ENCODE measurements around the gene PBRM1.

PBRM1 gene

DNA sequence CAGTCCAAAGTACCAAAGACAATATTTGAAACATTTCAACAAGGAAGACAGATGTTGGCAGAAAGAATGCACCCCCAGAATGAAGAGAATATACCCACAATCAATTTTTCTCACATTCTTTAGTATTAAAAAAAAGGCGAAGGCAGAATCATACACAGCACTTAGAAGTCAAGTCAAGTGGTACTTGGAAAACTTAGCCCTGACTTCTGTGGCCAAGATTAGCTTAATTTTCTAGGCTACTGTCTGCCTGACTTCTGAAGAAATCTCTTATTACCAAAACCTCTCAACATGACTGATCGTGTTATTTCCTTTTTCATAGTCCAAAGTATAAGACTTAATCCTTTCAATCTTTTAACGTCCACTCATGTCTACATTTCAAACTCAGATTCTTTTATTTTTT, 60.7 kb downstream of the PBRM1 start:
- peaks cover 7% of the 10 kb centered on the region for H3K36me3 ChIP-seq (ENCODE audit: control insufficient read depth, insufficient read depth, low read length)
- H3K27me3 ChIP-seq (replicated peaks; ENCODE audit: control insufficient read depth, insufficient read depth, low read length) = no peaks in the 10 kb centered on the region
- no peak overlapping the region for H3K4me3 ChIP-seq (replicated peaks; ENCODE audit: low read depth, low read length)
- DNase-seq (ENCODE audit: extremely low read depth, insufficient read length) = no peak
- TF ChIP-seq, protein P1, sequence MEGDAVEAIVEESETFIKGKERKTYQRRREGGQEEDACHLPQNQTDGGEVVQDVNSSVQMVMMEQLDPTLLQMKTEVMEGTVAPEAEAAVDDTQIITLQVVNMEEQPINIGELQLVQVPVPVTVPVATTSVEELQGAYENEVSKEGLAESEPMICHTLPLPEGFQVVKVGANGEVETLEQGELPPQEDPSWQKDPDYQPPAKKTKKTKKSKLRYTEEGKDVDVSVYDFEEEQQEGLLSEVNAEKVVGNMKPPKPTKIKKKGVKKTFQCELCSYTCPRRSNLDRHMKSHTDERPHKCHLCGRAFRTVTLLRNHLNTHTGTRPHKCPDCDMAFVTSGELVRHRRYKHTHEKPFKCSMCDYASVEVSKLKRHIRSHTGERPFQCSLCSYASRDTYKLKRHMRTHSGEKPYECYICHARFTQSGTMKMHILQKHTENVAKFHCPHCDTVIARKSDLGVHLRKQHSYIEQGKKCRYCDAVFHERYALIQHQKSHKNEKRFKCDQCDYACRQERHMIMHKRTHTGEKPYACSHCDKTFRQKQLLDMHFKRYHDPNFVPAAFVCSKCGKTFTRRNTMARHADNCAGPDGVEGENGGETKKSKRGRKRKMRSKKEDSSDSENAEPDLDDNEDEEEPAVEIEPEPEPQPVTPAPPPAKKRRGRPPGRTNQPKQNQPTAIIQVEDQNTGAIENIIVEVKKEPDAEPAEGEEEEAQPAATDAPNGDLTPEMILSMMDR (IDR thresholded peaks at IDR 0.05; ENCODE audit: insufficient read depth, low read length, poor library complexity, severe bottlenecking) = no peak

DNA sequence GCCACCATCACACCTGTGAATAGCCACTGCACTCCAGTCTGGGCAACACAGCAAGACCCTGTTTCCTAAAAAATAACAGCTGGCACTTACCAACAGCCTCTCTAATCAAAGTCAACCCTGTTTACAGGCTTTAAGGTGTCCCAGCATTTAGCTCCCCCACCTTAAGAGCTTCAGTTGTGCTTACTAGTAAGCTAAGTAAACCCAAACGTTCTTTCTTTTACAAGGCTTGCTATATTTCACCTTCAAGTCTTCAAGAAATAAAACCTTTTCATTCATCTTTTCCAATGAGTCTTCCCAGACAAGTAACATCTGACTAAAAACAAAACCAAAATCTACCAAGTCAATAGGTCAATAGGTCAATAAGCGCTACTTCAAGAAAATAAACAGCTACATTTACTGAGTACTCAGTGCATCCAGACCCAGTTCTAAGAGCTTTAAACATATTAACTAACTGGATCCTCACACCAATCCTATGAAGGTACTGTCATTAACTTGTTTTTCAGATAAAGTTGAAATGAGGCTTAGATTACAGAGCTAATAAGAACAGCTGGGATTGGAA, 62.4 kb downstream of the PBRM1 start:
- Histone ChIP-seq H3K4me3 (replicated peaks; ENCODE audit: low read depth, low read length) (no peak overlapping the region), H3K27me3 (replicated peaks; ENCODE audit: control insufficient read depth, insufficient read depth, low read length) (no peaks in the 10 kb centered on the region), H3K36me3 (ENCODE audit: control insufficient read depth, insufficient read depth, low read length) (peaks cover 9% of the 10 kb centered on the region)
- TF ChIP-seq, protein P1 (IDR thresholded peaks at IDR 0.05; ENCODE audit: insufficient read depth, low read length, poor library complexity, severe bottlenecking) = no peak
- no peak for DNase-seq (ENCODE audit: extremely low read depth, insufficient read length)

DNA sequence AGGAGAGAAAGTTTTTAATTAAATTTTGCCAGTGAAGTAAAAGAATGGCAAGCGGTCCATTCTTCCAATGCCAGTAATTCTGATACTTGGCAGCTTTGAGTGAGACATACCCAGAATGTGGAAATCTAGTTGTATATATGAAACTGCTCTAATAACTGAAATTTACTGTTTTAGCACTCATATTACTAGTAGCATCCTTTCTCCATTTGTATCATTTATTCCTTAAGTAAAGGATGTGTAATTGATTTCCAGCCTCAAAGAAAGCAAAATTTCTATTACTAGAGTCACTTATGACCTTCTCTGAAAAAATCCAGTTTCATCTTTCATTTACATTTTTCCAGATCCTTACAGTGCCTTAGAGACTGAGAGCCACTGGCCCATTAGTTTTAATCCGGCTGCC, 65.1 kb downstream of the PBRM1 start:
- Histone ChIP-seq H3K4me3 (replicated peaks; ENCODE audit: low read depth, low read length) (no peak overlapping the region), H3K36me3 (ENCODE audit: control insufficient read depth, insufficient read depth, low read length) (peaks cover 9% of the 10 kb centered on the region), H3K27me3 (replicated peaks; ENCODE audit: control insufficient read depth, insufficient read depth, low read length) (no peaks in the 10 kb centered on the region)
- TF ChIP-seq, protein P1 (IDR thresholded peaks at IDR 0.05; ENCODE audit: insufficient read depth, low read length, poor library complexity, severe bottlenecking) = no peak
- no peak for DNase-seq (ENCODE audit: extremely low read depth, insufficient read length)

DNA sequence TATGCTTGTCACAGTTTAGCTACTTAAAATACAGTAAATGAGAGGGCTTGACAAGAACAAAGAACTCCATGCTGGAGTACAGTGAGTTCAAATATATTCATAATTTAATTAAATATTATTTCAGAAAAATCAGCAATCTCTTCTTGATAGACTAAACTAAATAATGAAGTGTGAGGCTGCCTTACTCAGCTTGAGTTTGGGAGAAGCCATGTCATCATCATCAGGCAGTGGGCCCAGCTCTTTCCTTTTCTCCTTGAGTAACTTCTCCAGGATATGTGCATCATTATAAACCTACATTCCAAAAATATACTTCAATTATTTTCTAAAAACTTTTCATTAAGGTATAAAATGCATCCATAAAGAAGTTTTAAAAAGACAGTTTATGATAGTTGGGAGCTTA, 70.5 kb downstream of the PBRM1 start:
- TF ChIP-seq, protein P1 (IDR thresholded peaks at IDR 0.05; ENCODE audit: insufficient read depth, low read length, poor library complexity, severe bottlenecking) = no peak
- Histone ChIP-seq H3K27me3 (replicated peaks; ENCODE audit: control insufficient read depth, insufficient read depth, low read length) (no peaks in the 10 kb centered on the region), H3K4me3 (replicated peaks; ENCODE audit: low read depth, low read length) (no peak overlapping the region), H3K36me3 (ENCODE audit: control insufficient read depth, insufficient read depth, low read length) (peaks cover 8% of the 10 kb centered on the region)
- DNase-seq (ENCODE audit: extremely low read depth, insufficient read length) = no peak

DNA sequence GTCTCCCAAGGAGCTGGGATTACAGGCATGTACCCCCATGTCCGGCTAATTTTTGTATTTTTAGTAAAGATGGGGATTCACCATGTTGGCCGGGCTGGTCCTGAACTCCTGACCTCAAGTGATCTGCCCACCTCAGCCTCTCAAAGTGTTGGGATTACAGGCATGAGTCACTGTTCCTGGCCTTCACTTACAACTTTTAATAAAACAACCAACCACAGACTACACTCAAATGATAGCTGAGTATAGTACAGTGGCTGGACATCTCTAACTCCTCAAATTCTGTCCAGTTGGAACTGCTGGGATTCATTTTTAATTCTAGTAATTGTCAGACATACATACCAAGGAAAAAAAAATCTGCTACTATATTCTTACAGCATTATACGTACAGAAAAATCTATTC, 71.0 kb downstream of the PBRM1 start:
- DNase-seq (ENCODE audit: extremely low read depth, insufficient read length) = no peak
- Histone ChIP-seq H3K4me3 (replicated peaks; ENCODE audit: low read depth, low read length) (no peak overlapping the region), H3K36me3 (ENCODE audit: control insufficient read depth, insufficient read depth, low read length) (peaks cover 5% of the 10 kb centered on the region), H3K27me3 (replicated peaks; ENCODE audit: control insufficient read depth, insufficient read depth, low read length) (no peaks in the 10 kb centered on the region)
- TF ChIP-seq, protein P1 (IDR thresholded peaks at IDR 0.05; ENCODE audit: insufficient read depth, low read length, poor library complexity, severe bottlenecking) = no peak

DNA sequence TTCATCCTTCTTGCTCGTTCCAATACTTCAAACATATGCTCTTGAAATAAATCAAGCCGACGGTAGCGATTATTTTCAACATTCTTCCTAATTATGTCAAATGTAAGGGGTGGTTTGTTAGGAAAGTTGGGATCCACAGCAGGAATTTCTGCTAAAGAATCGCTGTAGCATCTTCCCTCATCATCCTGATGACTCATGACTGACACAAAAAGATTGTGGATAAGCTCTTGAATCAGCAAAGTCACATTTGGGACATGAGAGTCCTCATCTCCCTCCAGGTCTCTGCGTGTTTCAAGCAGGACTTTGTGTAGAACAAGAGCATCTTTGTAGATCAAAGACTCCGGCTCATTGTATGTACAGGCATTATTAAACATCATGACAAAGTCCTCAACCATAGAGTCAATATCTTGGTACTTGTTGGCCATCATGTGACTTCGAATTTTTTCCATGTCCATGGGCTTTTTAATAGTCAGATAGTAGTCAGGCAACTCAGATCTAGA, 76.3 kb downstream of the PBRM1 start:
- no peaks in the 10 kb centered on the region for H3K27me3 ChIP-seq (replicated peaks; ENCODE audit: control insufficient read depth, insufficient read depth, low read length)
- DNase-seq (ENCODE audit: extremely low read depth, insufficient read length) = no peak
- H3K36me3 ChIP-seq (ENCODE audit: control insufficient read depth, insufficient read depth, low read length) = peaks cover 5% of the 10 kb centered on the region
- TF ChIP-seq, protein P1 (IDR thresholded peaks at IDR 0.05; ENCODE audit: insufficient read depth, low read length, poor library complexity, severe bottlenecking) = no peak
- H3K4me3 ChIP-seq (replicated peaks; ENCODE audit: low read depth, low read length) = no peak overlapping the region
